Glutamatergic neuron (in vitro differentiated cells): ENCODE results near the gene GOLGA2. TPM values are rescaled to one million over a fixed set of nuclear protein-coding genes. Genes with fewer than 3 reads are reported as not detected.

Source experiments
- DNase-seq: peaks from one replicate; pipeline ENCODE4 v3.0.0; 2022
- H3K27ac Mint-ChIP-seq: one replicate; pipeline ENCODE4 v1.8.0; 2020; ENCODE audit warnings: mild to moderate bottlenecking, mixed read lengths, inconsistent platforms; ENCODE audit not compliant: unreplicated experiment
- H3K27me3 Mint-ChIP-seq: one replicate; pipeline ENCODE4 v1.8.0; 2020; ENCODE audit warnings: mild to moderate bottlenecking, moderate library complexity, mixed read lengths, inconsistent platforms; ENCODE audit not compliant: unreplicated experiment
- H3K36me3 Mint-ChIP-seq: one replicate; pipeline ENCODE4 v1.8.0; 2020; ENCODE audit warnings: mild to moderate bottlenecking, mixed read lengths, inconsistent platforms; ENCODE audit not compliant: unreplicated experiment
- H3K4me1 Mint-ChIP-seq: one replicate; pipeline ENCODE4 v1.8.0; 2020; ENCODE audit warnings: mild to moderate bottlenecking, low read depth, mixed read lengths, inconsistent platforms; ENCODE audit not compliant: unreplicated experiment
- H3K4me3 Mint-ChIP-seq: one replicate; pipeline ENCODE4 v1.8.0; 2020; ENCODE audit warnings: mild to moderate bottlenecking, mixed read lengths, inconsistent platforms; ENCODE audit not compliant: unreplicated experiment
- H3K9me3 Mint-ChIP-seq: one replicate; pipeline ENCODE4 v1.8.0; 2020; ENCODE audit warnings: mild to moderate bottlenecking, moderate library complexity, mixed read lengths, inconsistent platforms; ENCODE audit not compliant: unreplicated experiment
- CTCF ChIP-seq: fragments of 200-600 bp; sonication (generic); IDR thresholded peaks from one replicate; pipeline ENCODE4 v1.5.0; 2021; ENCODE audit not compliant: partially characterized antibody, unreplicated experiment
- total RNA-seq: library from RNA; stranded (reverse); fragmentation: NEBNext Ultra II Directional; extraction: Animal tissue kit (Norgen Biotek cat#: 25700); gene quantifications from one replicate; pipeline ENCODE4 v1.2.1, GENCODE V29; 2021; ENCODE audit not compliant: unreplicated experiment

The GOLGA2 gene
- total RNA-seq, 1 donor from 2014 or later: 78.3 TPM

GRCh38 chr9:128249908-128250838, 25.6 kb downstream of the GOLGA2 start:
- Mint-ChIP-seq H3K9me3 (peaks cover 9% of the 10 kb centered on the region), H3K4me3 (peak overlapping the region; percentile 74), H3K27me3 (peaks cover 23% of the 10 kb centered on the region)

GRCh38 chr9:128249558-128249907, 26.3 kb downstream of the GOLGA2 start:
- Mint-ChIP-seq H3K27me3 (peaks cover 20% of the 10 kb centered on the region), H3K9me3 (peaks cover 9% of the 10 kb centered on the region), H3K36me3 (peaks cover 6% of the 10 kb centered on the region), H3K27ac (no peak overlapping the region), H3K4me3 (peak overlapping the region; percentile 74), H3K4me1 (peaks cover 23% of the 10 kb centered on the region)
- TF ChIP-seq CTCF: no peak
- no peak for DNase-seq

More at GRCh38 chr9:128249908-128250838, 25.6 kb downstream of the GOLGA2 start:
- Mint-ChIP-seq H3K4me1 (peaks cover 25% of the 10 kb centered on the region), H3K27ac (no peak overlapping the region), H3K36me3 (peaks cover 6% of the 10 kb centered on the region)
- peak; percentile 95 for DNase-seq
- no peak for TF ChIP-seq CTCF

- no peak for DNase-seq
- Mint-ChIP-seq H3K4me3 (no peak overlapping the region), H3K36me3 (peaks cover 4% of the 10 kb centered on the region), H3K27me3 (peaks cover 18% of the 10 kb centered on the region), H3K9me3 (peaks cover 10% of the 10 kb centered on the region), H3K4me1 (peaks cover 26% of the 10 kb centered on the region), H3K27ac (peak overlapping the region; percentile 73)
- TF ChIP-seq CTCF: no peak
These were observed 28.5 kb downstream of the GOLGA2 start for GRCh38 chr9:128247226-128247803.

- H3K27ac Mint-ChIP-seq: no peak overlapping the region
- DNase-seq: no peak
These were observed 29.3 kb downstream of the GOLGA2 start for GRCh38 chr9:128246471-128246870.

More at GRCh38 chr9:128246471-128246870, 29.3 kb downstream of the GOLGA2 start:
- no peak overlapping the region for H3K4me3 Mint-ChIP-seq
- no peaks in the 10 kb centered on the region for H3K36me3 Mint-ChIP-seq
- H3K9me3 Mint-ChIP-seq: peaks cover 8% of the 10 kb centered on the region
- peaks cover 20% of the 10 kb centered on the region for H3K4me1 Mint-ChIP-seq
- H3K27me3 Mint-ChIP-seq: peaks cover 16% of the 10 kb centered on the region
- TF ChIP-seq CTCF: no peak
